Effector memory CD8-positive, alpha-beta T cell (primary cell): ENCODE measurements around the gene TMTC1.

ENCODE experiments used
- ATAC-seq: fragments of 150-1000 bp; cut with Tn5 transposase; replicated peaks from 2 replicates; pipeline ENCODE4 v1.10.0; 2021; ENCODE audit warnings: mild to moderate bottlenecking, moderate library complexity
- DNase-seq, 3 experiments: peaks; one replicate each; pipeline ENCODE4 v3.0.0; 2021
- H3K27ac Mint-ChIP-seq, 2 donors: one replicate each; pipeline ENCODE4 v1.8.0; 2022; ENCODE audit warnings: mild to moderate bottlenecking in 2 of 2, mixed read lengths in 2 of 2, moderate library complexity in 2 of 2
- H3K27me3 Mint-ChIP-seq, 2 donors: one replicate each; pipeline ENCODE4 v1.8.0; 2022; ENCODE audit warnings: mixed read lengths in 2 of 2
- H3K36me3 Mint-ChIP-seq: one replicate; pipeline ENCODE4 v1.8.0; 2022; ENCODE audit warnings: mild to moderate bottlenecking, moderate library complexity, mixed read lengths; ENCODE audit not compliant: insufficient read depth
- H3K4me1 Mint-ChIP-seq, 2 donors: one replicate each; pipeline ENCODE4 v1.8.0; 2022; ENCODE audit warnings: low read depth in 2 of 2, mixed read lengths in 2 of 2
- H3K4me3 Mint-ChIP-seq, 2 donors: one replicate each; pipeline ENCODE4 v1.8.0; 2022; ENCODE audit warnings: mild to moderate bottlenecking in 2 of 2, mixed read lengths in 2 of 2, moderate library complexity in 2 of 2
- H3K9me3 Mint-ChIP-seq, 2 donors: one replicate each; pipeline ENCODE4 v1.8.0; 2022; ENCODE audit warnings: mixed read lengths in 2 of 2

TMTC1 gene

GRCh38 chr12:29614694-29615325 lies 168.9 kb downstream of the TMTC1 start:
- DNase-seq, result no peak
- no peaks in the 10 kb centered on the region for H3K4me1 Mint-ChIP-seq

GRCh38 chr12:29612912-29613311 lies 170.8 kb downstream of the TMTC1 start:
- ATAC-seq (no peak), DNase-seq (no peak)
- Mint-ChIP-seq H3K4me3 (no peak overlapping the region), H3K4me1 (no peaks in the 10 kb centered on the region), H3K27me3 (peaks cover 0 to 16% of the 10 kb centered on the region in 2 donors), H3K9me3 (no peaks in the 10 kb centered on the region), H3K27ac (no peak overlapping the region), H3K36me3 (no peaks in the 10 kb centered on the region)

More at GRCh38 chr12:29614694-29615325, 168.9 kb downstream of the TMTC1 start:
- Mint-ChIP-seq H3K4me3 (no peak overlapping the region), H3K27me3 (peaks cover 0 to 9% of the 10 kb centered on the region in 2 donors), H3K36me3 (no peaks in the 10 kb centered on the region), H3K9me3 (no peaks in the 10 kb centered on the region), H3K27ac (no peak overlapping the region)
- ATAC-seq, result no peak

GRCh38 chr12:29611906-29612305 lies 171.8 kb downstream of the TMTC1 start:
- Mint-ChIP-seq H3K27me3 (peaks cover 6 to 26% of the 10 kb centered on the region in 2 donors), H3K4me1 (no peaks in the 10 kb centered on the region), H3K4me3 (no peak overlapping the region), H3K9me3 (no peaks in the 10 kb centered on the region), H3K27ac (no peak overlapping the region), H3K36me3 (no peaks in the 10 kb centered on the region)
- DNase-seq (no peak), ATAC-seq (no peak)

GRCh38 chr12:29610473-29611170 lies 173.1 kb downstream of the TMTC1 start:
- H3K27me3 Mint-ChIP-seq, result peaks cover 6 to 37% of the 10 kb centered on the region in 2 donors

GRCh38 chr12:29609431-29610215 lies 174.1 kb downstream of the TMTC1 start:
- no peaks in the 10 kb centered on the region for H3K9me3 Mint-ChIP-seq

More at GRCh38 chr12:29610473-29611170, 173.1 kb downstream of the TMTC1 start:
- Mint-ChIP-seq H3K36me3 (no peaks in the 10 kb centered on the region), H3K9me3 (no peaks in the 10 kb centered on the region), H3K4me3 (no peak overlapping the region), H3K27ac (no peak overlapping the region), H3K4me1 (no peaks in the 10 kb centered on the region)
- DNase-seq (no peak), ATAC-seq (no peak)

GRCh38 chr12:29608581-29608980 lies 175.2 kb downstream of the TMTC1 start:
- ATAC-seq, result no peak
- H3K4me3 Mint-ChIP-seq, result no peak overlapping the region
- no peak overlapping the region for H3K27ac Mint-ChIP-seq
- H3K4me1 Mint-ChIP-seq, result no peaks in the 10 kb centered on the region
- peaks cover 6 to 37% of the 10 kb centered on the region in 2 donors for H3K27me3 Mint-ChIP-seq
- no peak for DNase-seq
- H3K36me3 Mint-ChIP-seq, result no peaks in the 10 kb centered on the region
- no peaks in the 10 kb centered on the region for H3K9me3 Mint-ChIP-seq

More at GRCh38 chr12:29609431-29610215, 174.1 kb downstream of the TMTC1 start:
- Mint-ChIP-seq H3K4me3 (no peak overlapping the region), H3K27ac (no peak overlapping the region), H3K4me1 (no peaks in the 10 kb centered on the region), H3K36me3 (no peaks in the 10 kb centered on the region), H3K27me3 (peaks cover 6 to 37% of the 10 kb centered on the region in 2 donors)
- ATAC-seq (no peak), DNase-seq (no peak)

- H3K4me3 Mint-ChIP-seq, result no peak overlapping the region
- no peaks in the 10 kb centered on the region for H3K9me3 Mint-ChIP-seq
- no peaks in the 10 kb centered on the region for H3K36me3 Mint-ChIP-seq
- no peak for ATAC-seq
- no peaks in the 10 kb centered on the region for H3K4me1 Mint-ChIP-seq
- no peak overlapping the region for H3K27ac Mint-ChIP-seq
- H3K27me3 Mint-ChIP-seq, result peaks cover 18 to 40% of the 10 kb centered on the region in 2 donors
- DNase-seq, result no peak
Measured at GRCh38 chr12:29599381-29599780, 184.4 kb downstream of the TMTC1 start.

GRCh38 chr12:29595071-29595755 lies 188.5 kb downstream of the TMTC1 start:
- no peaks in the 10 kb centered on the region for H3K4me1 Mint-ChIP-seq
- no peak for ATAC-seq
- H3K4me3 Mint-ChIP-seq, result no peak overlapping the region

GRCh38 chr12:29593001-29593400 lies 190.7 kb downstream of the TMTC1 start:
- H3K36me3 Mint-ChIP-seq, result no peaks in the 10 kb centered on the region
- no peak overlapping the region for H3K27ac Mint-ChIP-seq
- no peak overlapping the region for H3K4me3 Mint-ChIP-seq
- H3K4me1 Mint-ChIP-seq, result no peaks in the 10 kb centered on the region
- ATAC-seq, result no peak
- peaks cover 0 to 2% of the 10 kb centered on the region in 2 donors for H3K9me3 Mint-ChIP-seq
- H3K27me3 Mint-ChIP-seq, result peaks cover 23 to 37% of the 10 kb centered on the region in 2 donors
- no peak for DNase-seq

More at GRCh38 chr12:29595071-29595755, 188.5 kb downstream of the TMTC1 start:
- H3K9me3 Mint-ChIP-seq, result peaks cover 0 to 2% of the 10 kb centered on the region in 2 donors
- peaks cover 8 to 32% of the 10 kb centered on the region in 2 donors for H3K27me3 Mint-ChIP-seq
- H3K36me3 Mint-ChIP-seq, result no peaks in the 10 kb centered on the region
- no peak overlapping the region for H3K27ac Mint-ChIP-seq
- no peak for DNase-seq

- Mint-ChIP-seq H3K27ac (no peak overlapping the region), H3K4me1 (no peaks in the 10 kb centered on the region), H3K36me3 (no peaks in the 10 kb centered on the region), H3K9me3 (peaks cover 0 to 2% of the 10 kb centered on the region in 2 donors), H3K4me3 (no peak overlapping the region), H3K27me3 (peaks cover 23 to 35% of the 10 kb centered on the region in 2 donors)
- no peak for DNase-seq
- ATAC-seq, result no peak
Measured at GRCh38 chr12:29591140-29592020, 192.4 kb downstream of the TMTC1 start.

- H3K36me3 Mint-ChIP-seq, result no peaks in the 10 kb centered on the region
- peaks cover 0 to 2% of the 10 kb centered on the region in 2 donors for H3K9me3 Mint-ChIP-seq
- no peak for DNase-seq
- peaks cover 15 to 23% of the 10 kb centered on the region in 2 donors for H3K27me3 Mint-ChIP-seq
- ATAC-seq, result no peak
- no peak overlapping the region for H3K4me3 Mint-ChIP-seq
- no peaks in the 10 kb centered on the region for H3K4me1 Mint-ChIP-seq
- H3K27ac Mint-ChIP-seq, result no peak overlapping the region
Measured at GRCh38 chr12:29589851-29590250, 193.9 kb downstream of the TMTC1 start.

- Mint-ChIP-seq H3K27me3 (peaks cover 15 to 23% of the 10 kb centered on the region in 2 donors), H3K9me3 (peaks cover 0 to 2% of the 10 kb centered on the region in 2 donors), H3K36me3 (no peaks in the 10 kb centered on the region), H3K4me1 (no peaks in the 10 kb centered on the region), H3K4me3 (no peak overlapping the region), H3K27ac (no peak overlapping the region)
- DNase-seq (no peak), ATAC-seq (no peak)
Measured at GRCh38 chr12:29589286-29589820, 194.4 kb downstream of the TMTC1 start.
